Mesenchymal stem cell (in vitro differentiated cells and primary cell): ENCODE data around the gene CFDP1.

Experiments
- DNase-seq: peaks from one replicate; pipeline ENCODE4 v3.0.0-alpha.2; 2013
- H2AFZ ChIP-seq: one replicate; pipeline ENCODE4 v1.6.1; 2013; ENCODE audit warnings: low read depth, mild to moderate bottlenecking, control low read depth, inconsistent platforms, low read length, moderate library complexity
- H2AK5ac ChIP-seq: 2 replicates; pipeline ENCODE4 v1.6.1; 2013; ENCODE audit warnings: low read length, moderate library complexity, mild to moderate bottlenecking, inconsistent platforms; ENCODE audit not compliant: severe bottlenecking
- H2BK120ac ChIP-seq: one replicate; pipeline ENCODE4 v1.6.1; 2013; ENCODE audit warnings: low read depth, mild to moderate bottlenecking, inconsistent platforms, low read length, moderate library complexity
- H2BK12ac ChIP-seq, 2 experiments: one replicate each; pipeline ENCODE4 v1.6.1; 2013; ENCODE audit warnings: inconsistent platforms in 2 of 2, low read length in 2 of 2, mild to moderate bottlenecking in 2 of 2, moderate library complexity in 2 of 2, control low read depth in 1 of 2
- H2BK15ac ChIP-seq: one replicate; pipeline ENCODE4 v1.6.1; 2013; ENCODE audit warnings: mild to moderate bottlenecking, low read depth, inconsistent platforms; ENCODE audit not compliant: poor library complexity, severe bottlenecking
- H2BK5ac ChIP-seq: 2 replicates; pipeline ENCODE4 v1.6.1; 2013; ENCODE audit warnings: low read depth, mild to moderate bottlenecking, low read length, control low read depth, inconsistent platforms; ENCODE audit not compliant: poor library complexity, severe bottlenecking
- H3K14ac ChIP-seq, 2 experiments: one replicate each; pipeline ENCODE4 v1.6.1; 2013; ENCODE audit warnings: inconsistent platforms in 2 of 2, low read length in 2 of 2, control low read depth in 1 of 2, mild to moderate bottlenecking in 1 of 2, moderate library complexity in 1 of 2
- H3K18ac ChIP-seq, 2 experiments: one replicate each; pipeline ENCODE4 v1.6.1; 2013; ENCODE audit warnings: inconsistent platforms in 2 of 2, low read length in 2 of 2, control low read depth in 1 of 2, low read depth in 1 of 2, mild to moderate bottlenecking in 1 of 2
- H3K23ac ChIP-seq, 2 experiments: one replicate each; pipeline ENCODE4 v1.6.1; 2013; ENCODE audit warnings: inconsistent platforms in 2 of 2, low read length in 2 of 2, mild to moderate bottlenecking in 2 of 2, moderate library complexity in 2 of 2, control low read depth in 1 of 2
- H3K27ac ChIP-seq: 2 replicates; pipeline ENCODE4 v1.5.1; 2013; ENCODE audit warnings: mild to moderate bottlenecking, moderate library complexity, low read length, control low read depth, inconsistent platforms; ENCODE audit not compliant: poor library complexity, severe bottlenecking
- H3K27me3 ChIP-seq, 2 experiments: 2 replicates each; pipeline versions ENCODE4 v1.6.1 to v1.7.0; 2013; ENCODE audit warnings: low read length in 2 of 2, mild to moderate bottlenecking in 2 of 2, moderate library complexity in 2 of 2, control low read depth in 1 of 2, inconsistent platforms in 1 of 2; ENCODE audit not compliant: control insufficient read depth in 1 of 2, insufficient read depth in 1 of 2
- H3K36me3 ChIP-seq, 2 experiments: 2 replicates each; pipeline versions ENCODE4 v1.6.1 to v1.7.0; 2013; ENCODE audit warnings: low read length in 2 of 2, control low read depth in 1 of 2, inconsistent platforms in 1 of 2, low read depth in 1 of 2, mild to moderate bottlenecking in 1 of 2; ENCODE audit not compliant: insufficient read depth in 2 of 2, control insufficient read depth in 1 of 2
- H3K4ac ChIP-seq, 2 experiments: one replicate each; pipeline ENCODE4 v1.6.1; 2013; ENCODE audit warnings: inconsistent platforms in 2 of 2, low read length in 2 of 2, mild to moderate bottlenecking in 2 of 2, moderate library complexity in 2 of 2, control low read depth in 1 of 2, low read depth in 1 of 2
- H3K4me1 ChIP-seq: 2 replicates; pipeline ENCODE4 v1.6.1; 2013; ENCODE audit warnings: low read depth, low read length, control low read depth; ENCODE audit not compliant: control insufficient read depth, insufficient read depth
- H3K4me2 ChIP-seq: 2 replicates; pipeline ENCODE4 v1.6.1; 2013; ENCODE audit warnings: low read length, mild to moderate bottlenecking, inconsistent platforms; ENCODE audit not compliant: poor library complexity, severe bottlenecking
- H3K4me3 ChIP-seq, 2 experiments: 2 replicates each; pipeline versions ENCODE4 v1.5.1 to v1.7.0; 2013; ENCODE audit warnings: low read length in 2 of 2, mild to moderate bottlenecking in 2 of 2, control low read depth in 1 of 2, low read depth in 1 of 2; ENCODE audit not compliant: insufficient read depth in 1 of 2
- H3K79me1 ChIP-seq: replicated peaks from 2 replicates; pipeline ENCODE4 v1.6.1; 2013; ENCODE audit warnings: mild to moderate bottlenecking, control low read depth, low read length, inconsistent platforms; ENCODE audit not compliant: poor library complexity, severe bottlenecking
- H3K9ac ChIP-seq: 2 replicates; pipeline ENCODE4 v1.7.0; 2013; ENCODE audit warnings: mild to moderate bottlenecking, low read length, moderate library complexity
- H3K9me3 ChIP-seq: 2 replicates; pipeline ENCODE4 v1.7.0; 2013; ENCODE audit warnings: mild to moderate bottlenecking, low read length; ENCODE audit not compliant: control insufficient read depth
- H4K8ac ChIP-seq: one replicate; pipeline ENCODE4 v1.6.1; 2013; ENCODE audit warnings: inconsistent platforms, mild to moderate bottlenecking, low read length, moderate library complexity
- H4K91ac ChIP-seq: one replicate; pipeline ENCODE4 v1.6.1; 2013; ENCODE audit warnings: mild to moderate bottlenecking, low read length, inconsistent platforms
- WGBS: methylation state at CpG from one replicate; pipeline ENCODE4 v1.1.7; 2013; ENCODE audit warnings: mixed read lengths; 5-methylcytosine and 5-hydroxymethylcytosine counted together

Gene CFDP1

DNA sequence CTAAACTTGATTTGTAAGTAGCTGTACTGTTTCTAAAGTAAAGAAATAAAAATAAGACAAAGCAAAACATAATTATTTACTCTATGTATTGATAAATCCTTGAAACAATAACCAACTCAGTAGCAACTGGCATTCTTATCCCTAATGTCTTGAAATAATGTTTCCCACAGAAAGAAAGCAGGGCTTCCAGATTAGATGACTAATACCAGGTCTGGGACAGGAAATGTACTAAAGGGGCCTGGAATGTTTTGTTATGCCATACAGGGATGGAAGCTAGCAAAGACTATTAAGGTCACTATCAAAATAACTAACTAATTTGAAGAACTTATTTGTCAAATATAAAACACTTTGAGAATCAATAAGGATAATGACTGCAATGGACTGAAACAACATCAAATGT is 82.1 kb downstream of the CFDP1 start:
- Histone ChIP-seq H2AFZ (no peak overlapping the region), H3K9ac (no peak overlapping the region), H2BK120ac (no peak overlapping the region), H3K14ac (no peak overlapping the region), H2BK15ac (no peak overlapping the region), H2BK12ac (no peak overlapping the region), H3K27me3 (no peaks in the 10 kb centered on the region), H3K4me1 (no peaks in the 10 kb centered on the region), H3K4me3 (no peak overlapping the region), H2BK5ac (no peak overlapping the region), H3K18ac (no peak overlapping the region), H4K8ac (no peak overlapping the region), H3K23ac (no peak overlapping the region), H4K91ac (no peak overlapping the region), H3K27ac (no peak overlapping the region), H3K4me2 (no peak overlapping the region), H2AK5ac (no peak overlapping the region), H3K4ac (no peak overlapping the region), H3K36me3 (peaks cover 6 to 12% of the 10 kb centered on the region in 2 experiments), H3K79me1 (peaks cover 9% of the 10 kb centered on the region), H3K9me3 (no peaks in the 10 kb centered on the region)
- peak; percentile 84 for DNase-seq

DNA sequence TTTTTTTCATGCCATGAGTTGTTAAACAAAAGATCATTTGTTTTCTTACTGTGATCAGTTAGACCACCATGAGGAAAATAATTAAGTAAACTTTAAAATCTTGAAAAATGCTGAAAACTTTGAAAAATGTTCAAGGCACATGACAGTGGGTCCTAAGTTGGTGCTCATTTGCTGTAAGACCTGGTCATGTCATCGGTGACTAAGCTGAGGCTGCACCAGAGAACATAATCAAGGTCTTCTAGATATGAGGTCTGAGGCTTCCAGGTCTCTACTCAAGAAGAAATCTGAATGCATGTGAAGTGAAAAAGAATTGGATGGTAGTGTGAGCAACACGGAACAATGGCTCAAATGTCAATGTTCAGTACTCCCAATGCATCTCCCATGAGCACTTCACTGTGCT is 87.6 kb downstream of the CFDP1 start:
- Histone ChIP-seq H3K14ac (no peak overlapping the region), H3K4me2 (no peak overlapping the region), H3K36me3 (peaks cover 3 to 4% of the 10 kb centered on the region in 2 experiments), H2AK5ac (peak overlapping the region; percentile 57), H3K79me1 (peaks cover 14% of the 10 kb centered on the region), H2BK120ac (no peak overlapping the region), H3K9me3 (no peaks in the 10 kb centered on the region), H3K23ac (no peak overlapping the region), H3K4me1 (peaks cover 7% of the 10 kb centered on the region), H4K91ac (no peak overlapping the region), H3K27me3 (no peaks in the 10 kb centered on the region), H3K27ac (no peak overlapping the region), H4K8ac (no peak overlapping the region), H3K4ac (no peak overlapping the region), H3K4me3 (no peak overlapping the region), H2BK5ac (no peak overlapping the region), H3K9ac (no peak overlapping the region), H3K18ac (no peak overlapping the region), H2AFZ (no peak overlapping the region), H2BK12ac (no peak overlapping the region), H2BK15ac (no peak overlapping the region)
- 100% methylated on average over 2 of the region's 2 CpGs for whole genome bisulfite sequencing
- DNase-seq, result no peak

DNA sequence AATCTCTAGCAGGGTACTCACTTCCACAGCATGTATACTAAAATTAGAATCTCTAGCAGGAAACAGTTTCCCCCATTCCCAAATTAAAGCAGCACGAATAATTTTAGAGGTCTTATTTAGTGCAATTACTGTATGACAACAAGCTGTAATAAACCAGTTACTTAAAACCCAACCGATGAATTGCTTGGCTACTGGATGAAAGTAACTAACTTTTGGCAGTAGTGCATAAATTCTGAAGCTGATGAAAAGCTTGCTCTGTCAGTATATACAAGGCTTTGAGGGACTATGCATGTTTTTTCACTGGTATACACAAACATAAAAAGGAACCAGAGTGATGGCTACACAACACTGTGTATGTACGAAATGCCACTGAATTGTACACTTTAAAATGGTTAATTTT is 89.4 kb downstream of the CFDP1 start:
- Histone ChIP-seq H4K91ac (no peak overlapping the region), H2BK120ac (no peak overlapping the region), H4K8ac (no peak overlapping the region), H3K4me3 (no peak overlapping the region), H3K4me1 (peaks cover 8% of the 10 kb centered on the region), H3K79me1 (peaks cover 12% of the 10 kb centered on the region), H2AK5ac (no peak overlapping the region), H3K4ac (no peak overlapping the region), H2AFZ (no peak overlapping the region), H3K4me2 (no peak overlapping the region), H3K14ac (no peak overlapping the region), H2BK15ac (no peak overlapping the region), H3K27ac (peak overlapping the region; percentile 98), H2BK5ac (no peak overlapping the region), H3K23ac (no peak overlapping the region), H3K9me3 (no peaks in the 10 kb centered on the region), H2BK12ac (no peak overlapping the region), H3K9ac (no peak overlapping the region), H3K36me3 (peaks cover 3 to 12% of the 10 kb centered on the region in 2 experiments), H3K18ac (no peak overlapping the region), H3K27me3 (no peaks in the 10 kb centered on the region)
- no peak for DNase-seq
- WGBS, result no CpG with 5 or more reads among the region's 3 CpGs

DNA sequence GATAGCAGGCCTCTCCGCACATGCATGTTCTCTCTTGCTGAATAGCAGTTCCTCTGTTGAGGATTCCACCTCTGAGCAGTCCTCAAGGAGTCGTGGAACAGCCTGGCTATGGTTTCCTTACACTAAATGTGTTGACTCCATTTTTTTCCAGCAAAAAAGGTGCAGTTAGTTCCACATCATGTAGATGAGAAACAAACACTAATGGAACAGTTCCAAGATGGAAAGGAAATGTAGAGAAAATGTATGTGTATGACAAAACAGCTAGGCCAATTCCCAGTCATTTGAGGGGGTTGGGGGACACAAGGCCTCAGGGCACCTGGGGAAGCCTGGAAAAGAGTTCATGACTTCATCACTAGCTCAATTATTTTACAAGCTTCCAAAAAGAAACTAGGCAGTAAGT is 90.0 kb downstream of the CFDP1 start:
- no peak overlapping the region for H3K14ac ChIP-seq
- no peak overlapping the region for H4K8ac ChIP-seq
- H2BK120ac ChIP-seq, result no peak overlapping the region
- no peak overlapping the region for H3K4ac ChIP-seq
- peaks cover 3 to 13% of the 10 kb centered on the region in 2 experiments for H3K36me3 ChIP-seq
- no peaks in the 10 kb centered on the region for H3K27me3 ChIP-seq
- H3K4me3 ChIP-seq, result no peak overlapping the region
- peaks cover 9% of the 10 kb centered on the region for H3K4me1 ChIP-seq
- peaks cover 11% of the 10 kb centered on the region for H3K79me1 ChIP-seq
- peak overlapping the region; percentile 82 for H2AK5ac ChIP-seq
- no peak overlapping the region for H2BK5ac ChIP-seq
- no peak overlapping the region for H3K9ac ChIP-seq
- H3K18ac ChIP-seq, result peak overlapping the region in 1 of 2 experiments; percentile 37
- whole genome bisulfite sequencing, result 99% methylated on average over 2 of the region's 2 CpGs
- no peak overlapping the region for H3K23ac ChIP-seq
- H2BK15ac ChIP-seq, result no peak overlapping the region
- no peaks in the 10 kb centered on the region for H3K9me3 ChIP-seq
- no peak overlapping the region for H2AFZ ChIP-seq
- H3K27ac ChIP-seq, result peak overlapping the region; percentile 98
- H4K91ac ChIP-seq, result no peak overlapping the region
- H2BK12ac ChIP-seq, result peak overlapping the region in 1 of 2 experiments; percentile 65
- no peak for DNase-seq
- H3K4me2 ChIP-seq, result no peak overlapping the region
